ENCODE results near the gene GTPBP6. TPM values are rescaled to one million over a fixed set of nuclear protein-coding genes. Genes with fewer than 3 reads are reported as not detected.
"Not testable (repeated sequence)": the region's sequence is repeated elsewhere in the genome, so short reads cannot be mapped to it uniquely, and the experiment has no call there.

GTPBP6 gene
- total RNA-seq, 1 donor from 2014 or later: 36.2 TPM

GRCh38 chrX:281166-281999 lies 37.2 kb downstream of the GTPBP6 start, which contains the start of gene PLCXD1:
TSS of gene PLCXD1 (plus strand) at chrX:281381. CDS start at chrX:284188, 2,807 bp downstream.
- peak within 1 kb of the TSS; percentile 53 for H3K4me3 ChIP-seq (ENCODE audit: low read depth, low read length)
- no peak for DNase-seq (ENCODE audit: low read depth)
- TF ChIP-seq CTCF (conservative IDR thresholded peaks at IDR 0.05; ENCODE audit: low read depth, low read length): no peak

- not testable (repeated sequence) for H3K4me3 ChIP-seq (ENCODE audit: low read depth, low read length); DNase-seq (ENCODE audit: low read depth)
Measured at GRCh38 chrX:280722-281121, 37.9 kb downstream of the GTPBP6 start.

- not testable (repeated sequence) for H3K4me3 ChIP-seq (ENCODE audit: low read depth, low read length); DNase-seq (ENCODE audit: low read depth)
Measured at GRCh38 chrX:279757-280604, 38.6 kb downstream of the GTPBP6 start.

GRCh38 chrX:276581-277201 lies 41.9 kb downstream of the GTPBP6 start:
- no peak for TF ChIP-seq CTCF (conservative IDR thresholded peaks at IDR 0.05; ENCODE audit: low read depth, low read length)
- DNase-seq (ENCODE audit: low read depth): no peak

GRCh38 chrX:275967-276580 lies 42.5 kb downstream of the GTPBP6 start:
- H3K4me3 ChIP-seq (ENCODE audit: low read depth, low read length): peak overlapping the region; percentile 59
- TF ChIP-seq CTCF (conservative IDR thresholded peaks at IDR 0.05; ENCODE audit: low read depth, low read length): no peak
- no peak for DNase-seq (ENCODE audit: low read depth)

More at GRCh38 chrX:276581-277201, 41.9 kb downstream of the GTPBP6 start:
- H3K4me3 ChIP-seq (ENCODE audit: low read depth, low read length): peak overlapping the region; percentile 59

GRCh38 chrX:275476-275966 lies 43.1 kb downstream of the GTPBP6 start:
- no peak for DNase-seq (ENCODE audit: low read depth)
- no peak for TF ChIP-seq CTCF (conservative IDR thresholded peaks at IDR 0.05; ENCODE audit: low read depth, low read length)
- H3K4me3 ChIP-seq (ENCODE audit: low read depth, low read length): no peak overlapping the region

- no peak for TF ChIP-seq CTCF (conservative IDR thresholded peaks at IDR 0.05; ENCODE audit: low read depth, low read length)
- no peak overlapping the region for H3K4me3 ChIP-seq (ENCODE audit: low read depth, low read length)
Measured at GRCh38 chrX:274904-275475, 43.6 kb downstream of the GTPBP6 start.

More at GRCh38 chrX:274904-275475, 43.6 kb downstream of the GTPBP6 start:
- no peak for DNase-seq (ENCODE audit: low read depth)

All from epithelial cell of proximal tubule (primary cell).